Caco-2 (cell line): ENCODE measurements around the gene HHAT. TPM values are rescaled to one million over a fixed set of nuclear protein-coding genes. Genes with fewer than 3 reads are reported as not detected.

Experiments used
- BruUV-seq: library from RNA; stranded (reverse); fragments of 400-500 nt; replicated peaks from 2 replicates; lab custom pipeline; 2021; lab: Mats Ljungman, UMichigan
- CTCF ChIA-PET: fragments of 300-600 bp; sonication (Branson Sonifier 250); formaldehyde crosslinking; loops from one replicate; lab custom pipeline; 2022; ENCODE audit warnings: antibody characterized with exemption; lab: Charles Lee
- POLR2A ChIA-PET: fragments of 300-600 bp; sonication (Branson Sonifier 250); formaldehyde crosslinking; loops from one replicate; lab custom pipeline; 2022; ENCODE audit warnings: antibody characterized with exemption; lab: Charles Lee
- DNase-seq, 2 experiments: peaks; one replicate each; pipeline versions ENCODE4 v3.0.0 to v3.0.0-alpha.2; 2020 to 2022
- H3K27me3 ChIP-seq: replicated peaks from 2 replicates; pipeline ENCODE4 v1.6.0; 2011; ENCODE audit warnings: low read length; ENCODE audit not compliant: control insufficient read depth, insufficient read depth
- H3K36me3 ChIP-seq: 2 replicates; pipeline ENCODE4 v1.5.1; 2011; ENCODE audit warnings: low read length; ENCODE audit not compliant: control insufficient read depth, insufficient read depth
- H3K4me1 ChIP-seq: fragments of 250-450 bp; sonication (Bioruptor Pico); 2 replicates; pipeline ENCODE4 v1.5.1; 2020; ENCODE audit warnings: mild to moderate bottlenecking
- H3K4me3 ChIP-seq: 2 replicates; pipeline ENCODE4 v1.5.1; 2011; ENCODE audit warnings: low read depth, mild to moderate bottlenecking, control low read depth, low read length
- H3K9me3 ChIP-seq: fragments of 250-450 bp; sonication (Bioruptor Pico); 2 replicates; pipeline ENCODE4 v1.5.1; 2020; ENCODE audit warnings: mild to moderate bottlenecking, moderate library complexity
- H3K27ac Mint-ChIP-seq: one replicate; pipeline ENCODE4 v1.8.0; 2022; ENCODE audit warnings: mixed read lengths; ENCODE audit not compliant: unreplicated experiment
- H3K27me3 Mint-ChIP-seq: one replicate; pipeline ENCODE4 v1.8.0; 2022; ENCODE audit warnings: mixed read lengths; ENCODE audit not compliant: insufficient read depth, unreplicated experiment
- H3K36me3 Mint-ChIP-seq: one replicate; pipeline ENCODE4 v1.8.0; 2022; ENCODE audit warnings: mild to moderate bottlenecking, mixed read lengths; ENCODE audit not compliant: insufficient read depth, unreplicated experiment
- H3K4me1 Mint-ChIP-seq: one replicate; pipeline ENCODE4 v1.8.0; 2022; ENCODE audit warnings: low read depth, mixed read lengths; ENCODE audit not compliant: unreplicated experiment
- H3K4me3 Mint-ChIP-seq: one replicate; pipeline ENCODE4 v1.8.0; 2022; ENCODE audit warnings: mild to moderate bottlenecking, moderate library complexity, mixed read lengths; ENCODE audit not compliant: unreplicated experiment
- H3K9me3 Mint-ChIP-seq: one replicate; pipeline ENCODE4 v1.8.0; 2022; ENCODE audit warnings: mixed read lengths; ENCODE audit not compliant: unreplicated experiment
- intact Hi-C: fragments of 100-400 bp; cut with micrococcal nuclease; formaldehyde crosslinking; loops from one replicate; pipeline ENCODE4 v1.10.0; 2022; ENCODE audit not compliant: unreplicated experiment
- total RNA-seq: library from RNA; stranded (reverse); gene quantifications from 2 replicates; pipeline ENCODE4 v1.2.3, GENCODE V29; 2022
- TF ChIP-seq, protein P1 (sequence below), 2 experiments: fragments of 200-600 bp in 1 of 2; IDR thresholded peaks; 1 replicate in 1 of 2; 2 replicates in 1 of 2; pipeline versions ENCODE4 v1.5.1 to v1.8.0; 2011 to 2022; ENCODE audit warnings: antibody characterized with exemption in 1 of 2, control low read depth in 1 of 2, inconsistent platforms in 1 of 2, low read depth in 1 of 2, low read length in 1 of 2, mild to moderate bottlenecking in 1 of 2, moderate library complexity in 1 of 2; ENCODE audit not compliant: insufficient read depth in 1 of 2, severe bottlenecking in 1 of 2, unreplicated experiment in 1 of 2

HHAT gene
- total RNA-seq, 1 experiment from 2014 or later, result 3.9 TPM

DNA sequence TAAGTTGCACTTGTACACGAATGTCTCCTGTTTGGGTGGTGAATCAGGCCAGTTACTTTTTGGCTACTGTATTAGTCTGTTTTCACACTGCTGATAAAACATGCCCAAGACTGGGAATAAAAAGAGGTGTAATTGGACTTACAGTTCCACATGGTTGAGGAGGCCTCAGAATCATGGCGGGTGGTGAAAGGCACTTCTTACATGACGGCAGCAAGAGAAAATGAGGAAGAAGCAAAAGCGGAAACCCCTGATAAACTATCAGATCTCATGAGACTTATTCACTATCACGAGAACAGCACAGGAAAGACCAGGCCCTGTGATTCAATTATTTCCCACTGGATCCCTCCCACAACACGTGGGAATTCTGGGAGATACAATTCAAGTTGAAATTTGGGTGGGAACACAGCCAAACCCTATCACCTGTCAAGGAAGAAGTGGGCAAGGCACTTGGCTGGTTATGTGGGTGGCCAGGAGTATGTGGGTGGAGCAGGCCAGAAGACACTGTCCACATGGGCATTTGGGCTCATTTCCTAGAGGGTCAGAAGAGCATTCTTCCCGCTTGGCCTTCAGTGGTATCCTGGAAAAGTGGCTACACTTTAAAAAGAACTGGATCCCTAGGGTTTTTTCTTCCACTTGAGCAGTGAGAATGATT is 228.8 kb downstream of the HHAT start:
- no peaks in the 10 kb centered on the region for H3K4me1 Mint-ChIP-seq
- no peak overlapping the region for H3K4me3 Mint-ChIP-seq
- Histone ChIP-seq H3K4me1 (no peaks in the 10 kb centered on the region), H3K36me3 (no peaks in the 10 kb centered on the region), H3K27me3 (no peaks in the 10 kb centered on the region), H3K9me3 (no peaks in the 10 kb centered on the region), H3K4me3 (no peak overlapping the region)
- TF ChIP-seq, protein P1, sequence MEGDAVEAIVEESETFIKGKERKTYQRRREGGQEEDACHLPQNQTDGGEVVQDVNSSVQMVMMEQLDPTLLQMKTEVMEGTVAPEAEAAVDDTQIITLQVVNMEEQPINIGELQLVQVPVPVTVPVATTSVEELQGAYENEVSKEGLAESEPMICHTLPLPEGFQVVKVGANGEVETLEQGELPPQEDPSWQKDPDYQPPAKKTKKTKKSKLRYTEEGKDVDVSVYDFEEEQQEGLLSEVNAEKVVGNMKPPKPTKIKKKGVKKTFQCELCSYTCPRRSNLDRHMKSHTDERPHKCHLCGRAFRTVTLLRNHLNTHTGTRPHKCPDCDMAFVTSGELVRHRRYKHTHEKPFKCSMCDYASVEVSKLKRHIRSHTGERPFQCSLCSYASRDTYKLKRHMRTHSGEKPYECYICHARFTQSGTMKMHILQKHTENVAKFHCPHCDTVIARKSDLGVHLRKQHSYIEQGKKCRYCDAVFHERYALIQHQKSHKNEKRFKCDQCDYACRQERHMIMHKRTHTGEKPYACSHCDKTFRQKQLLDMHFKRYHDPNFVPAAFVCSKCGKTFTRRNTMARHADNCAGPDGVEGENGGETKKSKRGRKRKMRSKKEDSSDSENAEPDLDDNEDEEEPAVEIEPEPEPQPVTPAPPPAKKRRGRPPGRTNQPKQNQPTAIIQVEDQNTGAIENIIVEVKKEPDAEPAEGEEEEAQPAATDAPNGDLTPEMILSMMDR (IDR thresholded peaks at IDR 0.05; ENCODE audit: insufficient read depth in 1 of 2, low read depth in 1 of 2, low read length in 1 of 2, severe bottlenecking in 1 of 2, unreplicated experiment in 1 of 2), result no peak
- intact Hi-C loops, result no loop called here
- no peak for DNase-seq
- no peaks in the 10 kb centered on the region for H3K36me3 Mint-ChIP-seq
- H3K27me3 Mint-ChIP-seq, result peaks cover 16% of the 10 kb centered on the region
- BruUV-seq, result no TSS peak
- no peak overlapping the region for H3K27ac Mint-ChIP-seq
- no peaks in the 10 kb centered on the region for H3K9me3 Mint-ChIP-seq
- ChIA-PET POLR2A (no interaction called here), CTCF (no interaction called here)

DNA sequence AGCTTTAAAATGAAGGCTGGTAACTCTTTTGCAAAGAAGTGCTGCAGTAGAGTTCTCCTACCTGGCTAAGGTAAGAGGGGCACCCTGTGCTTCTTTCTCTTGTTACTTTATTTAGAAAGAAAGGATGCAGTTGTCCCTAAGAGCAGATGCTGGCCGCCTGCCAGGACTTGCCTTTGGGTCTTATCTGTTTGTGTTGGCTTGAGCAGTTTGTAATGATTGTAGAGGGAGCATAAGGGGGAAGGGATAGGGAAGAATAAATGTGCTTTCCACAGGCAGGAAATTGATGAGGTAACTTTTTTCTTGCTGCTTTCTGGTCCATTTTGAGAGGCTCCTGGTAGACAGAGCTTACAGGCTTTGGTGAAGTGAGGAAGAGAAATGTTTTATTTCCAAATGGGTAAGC is 229.6 kb downstream of the HHAT start:
- CTCF ChIA-PET, result no interaction called here

DNA sequence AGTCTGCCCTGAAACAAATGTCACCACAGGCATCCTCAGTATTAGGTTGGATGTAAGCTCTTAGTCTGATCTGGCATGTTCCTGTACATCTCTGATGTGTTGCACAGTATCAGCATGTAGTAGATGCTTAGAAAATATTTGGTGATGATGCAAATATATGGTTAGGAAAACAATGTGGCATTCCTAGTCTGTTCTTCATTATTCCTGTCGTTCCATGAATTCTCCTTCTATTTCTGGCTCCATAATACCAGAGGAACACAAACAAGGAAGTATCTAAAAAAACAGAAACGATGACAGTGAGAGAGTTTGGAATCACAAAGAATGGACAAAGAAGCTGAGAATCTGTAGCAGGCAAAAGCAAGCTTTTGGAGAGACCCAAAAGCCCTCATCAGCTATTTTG is 236.6 kb downstream of the HHAT start:
- no peak overlapping the region for H3K27ac Mint-ChIP-seq
- H3K36me3 ChIP-seq, result no peaks in the 10 kb centered on the region
- H3K27me3 ChIP-seq, result no peaks in the 10 kb centered on the region
- DNase-seq, result no peak
- H3K4me1 ChIP-seq, result no peaks in the 10 kb centered on the region
- no peaks in the 10 kb centered on the region for H3K36me3 Mint-ChIP-seq
- no peaks in the 10 kb centered on the region for H3K9me3 ChIP-seq
- no TSS peak for BruUV-seq
- H3K4me3 Mint-ChIP-seq, result no peak overlapping the region
- H3K27me3 Mint-ChIP-seq, result peaks cover 9% of the 10 kb centered on the region
- intact Hi-C loops, result no loop called here
- ChIA-PET POLR2A (no interaction called here), CTCF (no interaction called here)
- no peak overlapping the region for H3K4me3 ChIP-seq
- no peaks in the 10 kb centered on the region for H3K4me1 Mint-ChIP-seq
- TF ChIP-seq, protein P1 (IDR thresholded peaks at IDR 0.05; ENCODE audit: insufficient read depth in 1 of 2, low read depth in 1 of 2, low read length in 1 of 2, severe bottlenecking in 1 of 2, unreplicated experiment in 1 of 2), result no peak
- no peaks in the 10 kb centered on the region for H3K9me3 Mint-ChIP-seq

More for the DNA sequence above, 229.6 kb downstream of the HHAT start:
- H3K9me3 ChIP-seq, result no peaks in the 10 kb centered on the region
- no peaks in the 10 kb centered on the region for H3K27me3 ChIP-seq
- Mint-ChIP-seq H3K27ac (no peak overlapping the region), H3K9me3 (no peaks in the 10 kb centered on the region), H3K27me3 (peaks cover 16% of the 10 kb centered on the region), H3K36me3 (no peaks in the 10 kb centered on the region), H3K4me1 (no peaks in the 10 kb centered on the region), H3K4me3 (no peak overlapping the region)
- TF ChIP-seq, protein P1 (IDR thresholded peaks at IDR 0.05; ENCODE audit: insufficient read depth in 1 of 2, low read depth in 1 of 2, low read length in 1 of 2, severe bottlenecking in 1 of 2, unreplicated experiment in 1 of 2), result no peak
- H3K4me1 ChIP-seq, result no peaks in the 10 kb centered on the region
- no TSS peak for BruUV-seq
- DNase-seq, result no peak
- H3K4me3 ChIP-seq, result no peak overlapping the region
- no peaks in the 10 kb centered on the region for H3K36me3 ChIP-seq
- POLR2A ChIA-PET, result no interaction called here
- intact Hi-C loops, result no loop called here
